Measurements from ENCODE around the gene RPS10.

Gene RPS10

DNA sequence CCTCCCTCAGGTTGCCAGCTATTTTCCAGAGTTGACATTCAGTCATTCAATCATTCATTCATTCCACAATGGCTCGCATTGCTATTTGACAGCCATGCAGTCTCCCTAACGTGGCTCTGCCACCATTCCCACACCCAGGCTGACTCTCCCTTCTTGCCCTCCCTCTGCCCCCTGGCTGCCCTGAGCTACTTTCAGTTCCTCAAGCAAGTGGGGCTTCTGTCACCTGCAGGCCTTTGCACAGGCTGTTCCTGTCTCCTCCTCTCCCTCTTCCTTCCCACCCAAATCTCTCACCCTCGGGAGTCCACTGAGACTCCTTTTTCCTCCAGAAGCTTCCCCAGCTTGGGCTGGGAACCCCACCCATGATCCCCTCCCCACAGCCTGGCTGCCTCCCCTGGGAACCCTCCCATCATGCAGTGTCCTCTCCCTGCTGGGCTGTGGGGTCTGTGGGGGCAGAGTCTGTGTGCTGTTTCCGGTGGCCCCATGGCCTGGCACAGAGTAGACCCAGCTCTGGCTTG lies 42.6 kb upstream of the RPS10 start:
- no peak for TF ChIP-seq CTCF (IDR thresholded peaks at IDR 0.05; ENCODE audit: control extremely low read depth, extremely low read depth, low read depth, missing control alignments)
- POLR2A ChIA-PET = no interaction called here
- DNase-seq (ENCODE audit: extremely low spot score) = no peak
- CTCF ChIA-PET = interaction anchor here (0.9 to 3.0 kb wide), 6 partner anchors 9 to 718 kb away, joined by 3 to 14 read pairs (median 3); no protein-coding TSS in a partner anchor

GRCh38 chr6:34466242-34467185 lies 40.6 kb upstream of the RPS10 start:
- CTCF ChIA-PET = interaction anchor here (1.2 to 3.0 kb wide), 4 partner anchors 7 to 720 kb away, joined by 3 to 14 read pairs (median 4); no protein-coding TSS in a partner anchor
- DNase-seq (ENCODE audit: extremely low spot score) = no peak

GRCh38 chr6:34465531-34466241 lies 39.8 kb upstream of the RPS10 start, which contains the start of gene PACSIN1:
Gene PACSIN1 (plus strand): TSS chr6:34466076. CDS start chr6:34526306, 60,230 bp downstream.
- POLR2A ChIA-PET = no interaction called here
- DNase-seq (ENCODE audit: extremely low spot score) = no peak
- no peak for TF ChIP-seq CTCF (IDR thresholded peaks at IDR 0.05; ENCODE audit: control extremely low read depth, extremely low read depth, low read depth, missing control alignments)
- CTCF ChIA-PET = interaction anchor here (1.1 to 1.4 kb wide), 3 partner anchors 144 to 674 kb away, joined by 3 to 4 read pairs (median 4); partner anchors contain the start of gene SMIM29

More at GRCh38 chr6:34466242-34467185, 40.6 kb upstream of the RPS10 start:
- POLR2A ChIA-PET = interaction anchor here (0.6 kb wide), 1 partner anchor 83 kb away, joined by 3 read pairs; no protein-coding TSS in a partner anchor
- TF ChIP-seq CTCF (IDR thresholded peaks at IDR 0.05; ENCODE audit: control extremely low read depth, extremely low read depth, low read depth, missing control alignments) = no peak

- no peak for TF ChIP-seq CTCF (IDR thresholded peaks at IDR 0.05; ENCODE audit: control extremely low read depth, extremely low read depth, low read depth, missing control alignments)
- ChIA-PET CTCF (interaction anchor here (1.9 kb wide), 1 partner anchor 12 kb away, joined by 5 read pairs; no protein-coding TSS in a partner anchor), POLR2A (no interaction called here)
- DNase-seq (ENCODE audit: extremely low spot score) = no peak
Measured at GRCh38 chr6:34463849-34464248, 38.0 kb upstream of the RPS10 start.

DNA sequence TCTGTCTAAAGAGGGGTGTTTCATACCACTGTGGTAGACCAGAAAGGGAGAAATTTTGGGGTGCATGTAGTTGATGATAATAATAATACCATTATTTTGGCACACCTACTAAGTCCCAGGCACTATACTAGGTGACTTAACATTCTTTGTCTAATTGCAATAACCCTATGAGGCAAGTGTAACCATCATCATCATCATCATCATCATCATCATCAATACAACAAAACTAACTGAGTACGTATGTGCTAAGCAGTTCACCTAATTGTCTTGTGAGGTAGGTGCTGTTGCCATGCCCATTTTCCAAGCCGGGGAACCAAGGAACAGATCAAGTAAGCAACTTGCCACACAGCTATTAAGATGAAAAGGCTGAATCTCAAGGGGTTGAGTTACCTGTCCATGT lies 37.4 kb upstream of the RPS10 start:
- POLR2A ChIA-PET = no interaction called here
- DNase-seq (ENCODE audit: extremely low spot score) = no peak
- CTCF ChIA-PET = interaction anchor here (1.9 kb wide), 1 partner anchor 12 kb away, joined by 5 read pairs; no protein-coding TSS in a partner anchor
- no peak for TF ChIP-seq CTCF (IDR thresholded peaks at IDR 0.05; ENCODE audit: control extremely low read depth, extremely low read depth, low read depth, missing control alignments)

DNA sequence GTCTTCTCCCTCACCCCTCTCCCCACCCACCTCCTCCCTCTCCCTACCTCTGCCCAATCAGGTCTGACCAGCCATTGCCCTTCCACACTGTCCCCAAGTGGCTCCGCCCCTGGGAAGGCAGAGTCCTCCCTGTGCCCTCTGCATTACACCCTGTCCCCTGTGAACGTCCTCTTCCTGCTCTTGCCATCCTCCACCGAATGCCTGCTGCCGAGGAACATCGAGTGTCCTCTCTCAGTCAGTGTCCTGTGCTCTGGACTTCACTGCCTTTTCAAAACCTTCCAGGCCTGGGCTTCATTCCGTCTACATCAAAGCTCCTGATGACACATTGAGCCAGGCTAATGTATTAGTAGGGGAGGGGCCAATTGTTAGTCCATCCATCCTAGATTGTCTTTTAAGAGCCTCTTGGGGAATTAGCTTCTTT lies 36.7 kb upstream of the RPS10 start:
- TF ChIP-seq CTCF (IDR thresholded peaks at IDR 0.05; ENCODE audit: control extremely low read depth, extremely low read depth, low read depth, missing control alignments) = no peak
- ChIA-PET CTCF (interaction anchor here (1.2 to 1.9 kb wide), 2 partner anchors 13 to 678 kb away, joined by 5 read pairs; no protein-coding TSS in a partner anchor), POLR2A (interaction anchor here (0.6 kb wide), 1 partner anchor 314 kb away, joined by 5 read pairs; no protein-coding TSS in a partner anchor)
- no peak for DNase-seq (ENCODE audit: extremely low spot score)

Measured in GM10248 (cell line).